A549 (cell line): ENCODE results near the gene DNAJB12. TPM values are rescaled to one million over a fixed set of nuclear protein-coding genes. Genes with fewer than 3 reads are reported as not detected.

Source experiments
- ATAC-seq, 2 experiments: fragments of 200-7000 bp in 1 of 2; fragments of >200 bp in 1 of 2; cut with Nextera tagmentation in 1 of 2; cut with Tn5 transposase in 1 of 2; 3 replicates each; pipeline versions ENCODE4 v1.8.0 to v1.9.1; 2018 to 2020; ENCODE audit warnings: mild to moderate bottlenecking in 1 of 2, moderate library complexity in 1 of 2
- CTCF ChIA-PET: fragments of 300-600 bp; sonication (Branson Sonifier 250); formaldehyde crosslinking; extraction: SDS; loops from one replicate; lab custom pipeline; 2021; ENCODE audit warnings: antibody characterized with exemption, inconsistent platforms; lab: Yijun Ruan, JAX
- POLR2A ChIA-PET: fragments of 350-600 bp; formaldehyde crosslinking; extraction: SDS; loops from one replicate; lab custom pipeline; 2021; ENCODE audit warnings: antibody characterized with exemption, inconsistent platforms; lab: Yijun Ruan, JAX
- DNase-seq, 2 experiments: peaks; one replicate each; pipeline versions ENCODE4 v3.0.0 to v3.0.0-alpha.2; 2011 to 2016; ENCODE audit warnings: low read depth in 1 of 2, low spot score in 1 of 2
- FAIRE-seq: peaks from 2 replicates; lab custom pipeline; 2011; peaks lifted over from hg19 to GRCh38; lab: Jason Lieb, UNC
- H3K27ac ChIP-seq, 2 experiments: fragments of >200 bp; sonication (Bioruptor Twin); formaldehyde crosslinking; 3 replicates each; pipeline ENCODE4 v1.5.1; 2016 to 2017
- H3K4me1 ChIP-seq: fragments of >200 bp; sonication (Bioruptor Twin); formaldehyde crosslinking; 3 replicates; pipeline ENCODE4 v1.6.1; 2016
- H3K4me2 ChIP-seq: fragments of >200 bp; sonication (Bioruptor Twin); formaldehyde crosslinking; 3 replicates; pipeline ENCODE4 v1.6.1; 2016
- H3K4me3 ChIP-seq: fragments of >200 bp; sonication (Bioruptor Twin); formaldehyde crosslinking; 3 replicates; pipeline ENCODE4 v1.5.1; 2016
- H3K9me3 ChIP-seq: fragments of >200 bp; sonication (Bioruptor Twin); formaldehyde crosslinking; 3 replicates; pipeline ENCODE4 v1.6.1; 2016
- CBX2 ChIP-seq: fragments of 200-600 bp; sonication (generic); IDR thresholded peaks from 2 replicates; pipeline ENCODE4 v1.6.1; 2016; ENCODE audit warnings: low read depth, mild to moderate bottlenecking, borderline replicate concordance
- CEBPB ChIP-seq, 2 experiments: fragments of >200 bp in 1 of 2; sonication (Bioruptor Twin) in 1 of 2; formaldehyde crosslinking in 1 of 2; IDR thresholded peaks; 2 replicates each; pipeline ENCODE4 v1.6.1; 2012 to 2016
- CHD4 ChIP-seq: fragments of 200-600 bp; sonication (generic); IDR thresholded peaks from 2 replicates; pipeline ENCODE4 v1.6.1; 2016; ENCODE audit warnings: antibody characterized with exemption, mild to moderate bottlenecking, borderline replicate concordance
- CTCF ChIP-seq: fragments of >200 bp; sonication (Bioruptor Twin); formaldehyde crosslinking; IDR thresholded peaks from 3 replicates; pipeline ENCODE4 v1.5.1; 2016
- EHF ChIP-seq: fragments of 250-450 bp; sonication (Bioruptor Pico); IDR thresholded peaks from 2 replicates; pipeline ENCODE4 v1.5.0; 2020; ENCODE audit warnings: mild to moderate bottlenecking
- EHMT2 ChIP-seq: fragments of 200-600 bp; sonication (generic); IDR thresholded peaks from 2 replicates; pipeline ENCODE4 v1.6.1; 2016; ENCODE audit warnings: antibody characterized with exemption, low read depth, mild to moderate bottlenecking, moderate library complexity
- EP300 ChIP-seq, 2 experiments: fragments of >200 bp; sonication (Bioruptor Twin); formaldehyde crosslinking; IDR thresholded peaks; 2 replicates in 1 of 2; 3 replicates in 1 of 2; pipeline ENCODE4 v1.6.1; 2016 to 2017
- FOSL2 ChIP-seq, 2 experiments: fragments of 450-650 bp in 1 of 2; fragments of >200 bp in 1 of 2; sonication (Bioruptor Twin) in 1 of 2; formaldehyde crosslinking; IDR thresholded peaks; 2 replicates each; pipeline versions ENCODE4 v1.5.0 to v1.6.1; 2016 to 2020; ENCODE audit warnings: mild to moderate bottlenecking in 1 of 2, moderate library complexity in 1 of 2
- FOXS1 ChIP-seq: fragments of 250-450 bp; sonication (Bioruptor Pico); IDR thresholded peaks from 2 replicates; pipeline ENCODE4 v1.5.0; 2020; ENCODE audit warnings: mild to moderate bottlenecking, moderate library complexity
- HEYL ChIP-seq: fragments of 250-450 bp; sonication (Bioruptor Pico); IDR thresholded peaks from 2 replicates; pipeline ENCODE4 v1.8.0; 2021; ENCODE audit warnings: mild to moderate bottlenecking, moderate library complexity
- HOXB13 ChIP-seq: fragments of 250-450 bp; sonication (Bioruptor Pico); IDR thresholded peaks from 2 replicates; pipeline ENCODE4 v1.5.0; 2020; ENCODE audit warnings: low read depth, mild to moderate bottlenecking, moderate library complexity
- JUN ChIP-seq, 2 experiments: fragments of >200 bp; sonication (Bioruptor Twin); formaldehyde crosslinking; IDR thresholded peaks; 2 replicates in 1 of 2; 3 replicates in 1 of 2; pipeline ENCODE4 v1.6.1; 2016 to 2017
- KDM1A ChIP-seq: fragments of 200-600 bp; sonication (generic); IDR thresholded peaks from 2 replicates; pipeline ENCODE4 v1.6.1; 2016; ENCODE audit warnings: low read depth, mild to moderate bottlenecking
- MAZ ChIP-seq: fragments of 150-350 bp; IDR thresholded peaks from 2 replicates; pipeline ENCODE4 v1.6.1; 2014; ENCODE audit warnings: antibody characterized with exemption, low read depth, low read length, borderline replicate concordance
- NFE2L2 ChIP-seq: fragments of 150-350 bp; conservative IDR thresholded peaks from 2 replicates; pipeline ENCODE4 v1.6.1; 2014; ENCODE audit warnings: low read length
- NPAS2 ChIP-seq: fragments of 250-450 bp; sonication (Bioruptor Pico); IDR thresholded peaks from 2 replicates; pipeline ENCODE4 v1.8.0; 2022; ENCODE audit warnings: mild to moderate bottlenecking, moderate library complexity, borderline replicate concordance
- NR3C1 ChIP-seq: fragments of >200 bp; sonication (Bioruptor Twin); formaldehyde crosslinking; IDR thresholded peaks from 3 replicates; pipeline ENCODE4 v1.6.1; 2017
- PHF8 ChIP-seq: fragments of 200-600 bp; sonication (generic); IDR thresholded peaks from 2 replicates; pipeline ENCODE4 v1.6.1; 2016; ENCODE audit warnings: low read depth, mild to moderate bottlenecking, antibody characterized with exemption, moderate library complexity, borderline replicate concordance
- POLR2AphosphoS2 ChIP-seq: conservative IDR thresholded peaks from 2 replicates; pipeline ENCODE4 v1.6.1; 2012; ENCODE audit warnings: low read length, improper control_type of control experiment, inconsistent platforms
- RAD21 ChIP-seq, 2 experiments: fragments of >200 bp in 1 of 2; sonication (Bioruptor Twin) in 1 of 2; formaldehyde crosslinking in 1 of 2; IDR thresholded peaks in 1 of 2; conservative IDR thresholded peaks in 1 of 2; 2 replicates in 1 of 2; 3 replicates in 1 of 2; pipeline ENCODE4 v1.6.1; 2012 to 2018; ENCODE audit warnings: inconsistent platforms in 1 of 2
- RARB ChIP-seq: fragments of 250-450 bp; sonication (Bioruptor Pico); IDR thresholded peaks from 2 replicates; pipeline ENCODE4 v1.8.0; 2021; ENCODE audit warnings: mild to moderate bottlenecking, moderate library complexity
- RCOR1 ChIP-seq: fragments of 150-350 bp; IDR thresholded peaks from 2 replicates; pipeline ENCODE4 v1.6.1; 2014; ENCODE audit warnings: antibody characterized with exemption, low read length, low read depth
- RFX5 ChIP-seq: fragments of 450-650 bp; IDR thresholded peaks from 2 replicates; pipeline ENCODE4 v1.7.1; 2014; ENCODE audit warnings: antibody characterized with exemption, mild to moderate bottlenecking, moderate library complexity
- RNF2 ChIP-seq: fragments of 200-600 bp; sonication (generic); IDR thresholded peaks from 2 replicates; pipeline ENCODE4 v1.6.1; 2016; ENCODE audit warnings: low read depth, mild to moderate bottlenecking, antibody characterized with exemption, moderate library complexity, borderline replicate concordance
- SMC3 ChIP-seq: fragments of >200 bp; sonication (Bioruptor Twin); formaldehyde crosslinking; IDR thresholded peaks from 3 replicates; pipeline ENCODE4 v1.6.1; 2018; ENCODE audit warnings: inconsistent platforms
- SREBF2 ChIP-seq: fragments of 450-650 bp; IDR thresholded peaks from 2 replicates; pipeline ENCODE4 v1.6.1; 2014; ENCODE audit warnings: mild to moderate bottlenecking, moderate library complexity
- ZFP36 ChIP-seq: fragments of 450-650 bp; IDR thresholded peaks from 2 replicates; pipeline ENCODE4 v1.6.1; 2014; ENCODE audit warnings: borderline replicate concordance; ENCODE audit not compliant: partially characterized antibody
- ZNF302 ChIP-seq: fragments of 250-450 bp; sonication (Bioruptor Pico); IDR thresholded peaks from 2 replicates; pipeline ENCODE4 v1.9.0; 2021; ENCODE audit warnings: inconsistent platforms, mild to moderate bottlenecking, moderate library complexity
- WGBS: methylation state at CpG from one replicate; pipeline ENCODE4 v1.1.6; 2017; ENCODE audit errors: missing lambda C conversion rate; 5-methylcytosine and 5-hydroxymethylcytosine counted together
- polyA plus RNA-seq, 4 experiments: library from polyadenylated mRNA; depleted of rRNA in 3 of 4; stranded (reverse); fragments of >200 nt; fragmentation: RNase III in 1 of 4; extraction: RNeasy Plus Mini Kit Qiagen cat#74134 plus additional on column Dnase treatment in 1 of 4; gene quantifications; 2 replicates in 3 of 4; 3 replicates in 1 of 4; pipeline ENCODE4 v1.2.3, GENCODE V29; 2011 to 2017
- TF ChIP-seq, protein P1 (sequence below): fragments of 250-450 bp; sonication (Bioruptor Pico); IDR thresholded peaks from 2 replicates; pipeline ENCODE4 v1.5.0; 2020; ENCODE audit warnings: low read depth, mild to moderate bottlenecking, moderate library complexity
- TF ChIP-seq, protein P2 (sequence below): fragments of >200 bp; sonication (Bioruptor Twin); formaldehyde crosslinking; IDR thresholded peaks from 2 replicates; pipeline ENCODE4 v1.6.1; 2016

DNAJB12 gene
- polyA plus RNA-seq, 2 of the 4 experiments (the other 2 are of a cell fraction), result 21.5 to 26.7 TPM

GRCh38 chr10:72338180-72338579, 16.5 kb downstream of the DNAJB12 start (continued):
- no peak for TF ChIP-seq CEBPB (IDR thresholded peaks at IDR 0.05)
- no peak for TF ChIP-seq HEYL (CRISPR knock-in tag)
- TF ChIP-seq MAZ, result no peak

- WGBS, result 71% methylated on average over 9 of the region's 9 CpGs
- Histone ChIP-seq H3K27ac (peak overlapping the region; percentile 78 to 80; a peak in 5 of 6 replicates), H3K9me3 (no peaks in the 10 kb centered on the region), H3K4me3 (no peak overlapping the region), H3K4me1 (peaks cover 42% of the 10 kb centered on the region), H3K4me2 (peak overlapping the region; percentile 24; the same call in 2 of the 3 replicates)
- ChIA-PET POLR2A (interaction anchor here (1.0 to 2.7 kb wide), 2 partner anchors 64 kb away, joined by 3 to 19 read pairs; partner anchors contain the start of gene DDIT4), CTCF (interaction anchor here (0.7 to 7.4 kb wide), 50 partner anchors 10 to 441 kb away, joined by 3 to 88 read pairs (median 5); partner anchors contain the start of genes ASCC1, DDIT4 and DNAJB12)
- DNase-seq (no peak), FAIRE-seq (no peak), ATAC-seq (no peak)
- TF ChIP-seq CHD4 (no peak), NFE2L2 (no peak), CBX2 (no peak), CEBPB (IDR thresholded peaks at IDR 0.05) (no peak), ZNF302 (CRISPR knock-in tag) (no peak), PHF8 (no peak), SREBF2 (no peak), RARB (CRISPR knock-in tag) (no peak), HOXB13 (no peak), FOSL2 (IDR thresholded peaks at IDR 0.05) (no peak), FOSL2 (CRISPR knock-in tag; IDR thresholded peaks at IDR 0.05) (no peak), FOXS1 (CRISPR knock-in tag) (no peak)
- TF ChIP-seq, protein P1, sequence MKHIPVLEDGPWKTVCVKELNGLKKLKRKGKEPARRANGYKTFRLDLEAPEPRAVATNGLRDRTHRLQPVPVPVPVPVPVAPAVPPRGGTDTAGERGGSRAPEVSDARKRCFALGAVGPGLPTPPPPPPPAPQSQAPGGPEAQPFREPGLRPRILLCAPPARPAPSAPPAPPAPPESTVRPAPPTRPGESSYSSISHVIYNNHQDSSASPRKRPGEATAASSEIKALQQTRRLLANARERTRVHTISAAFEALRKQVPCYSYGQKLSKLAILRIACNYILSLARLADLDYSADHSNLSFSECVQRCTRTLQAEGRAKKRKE (CRISPR knock-in tag), result no peak
Observed at GRCh38 chr10:72337722-72338121, 17.0 kb downstream of the DNAJB12 start.

DNA sequence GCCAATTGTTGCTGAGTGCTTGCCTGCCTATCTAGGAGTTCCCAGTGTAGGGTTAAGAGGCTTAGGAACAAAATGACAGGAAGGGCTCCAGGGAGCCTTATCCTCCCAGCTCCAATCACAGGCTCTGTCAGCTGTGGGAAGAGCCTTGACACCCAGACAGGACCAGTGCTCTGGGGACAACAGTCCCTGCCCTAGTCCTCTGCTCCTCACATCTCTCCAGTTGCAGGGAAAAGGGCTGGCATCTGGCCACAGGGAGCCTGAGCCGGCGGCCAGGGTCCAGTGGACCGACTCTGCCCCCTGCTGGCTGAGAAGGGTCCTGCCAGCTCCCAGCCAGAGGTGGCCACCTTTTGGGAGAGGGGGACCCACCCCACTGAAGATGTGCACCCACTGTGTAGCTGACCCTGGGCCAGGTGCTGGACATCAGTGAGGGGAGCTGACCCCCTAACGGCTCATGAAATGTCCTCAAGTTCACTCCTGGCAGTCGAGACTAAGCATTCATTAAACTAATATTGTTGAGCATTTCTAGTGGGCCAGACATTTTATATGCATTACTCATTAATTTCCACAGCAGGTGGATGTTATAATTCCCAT, 17.6 kb downstream of the DNAJB12 start:
- 8% methylated on average over 4 of the region's 5 CpGs for WGBS
- H3K4me2 ChIP-seq, result peak overlapping the region; percentile 45
- H3K27ac ChIP-seq, result peak overlapping the region; percentile 78 to 80

More for the DNA sequence above, 17.6 kb downstream of the DNAJB12 start:
- CTCF ChIA-PET, result interaction anchor here (0.7 to 7.4 kb wide), 51 partner anchors 9 to 441 kb away, joined by 3 to 88 read pairs (median 5); partner anchors contain the start of genes ASCC1, DDIT4 and DNAJB12
- TF ChIP-seq JUN (IDR thresholded peaks at IDR 0.05) (no peak), PHF8 (no peak), RNF2 (no peak), RFX5 (no peak), SREBF2 (no peak), EP300 (IDR thresholded peaks at IDR 0.05) (no peak), KDM1A (no peak), EHMT2 (no peak), NR3C1 (no peak), ZFP36 (no peak), CBX2 (no peak), FOSL2 (IDR thresholded peaks at IDR 0.05) (no peak), FOSL2 (CRISPR knock-in tag; IDR thresholded peaks at IDR 0.05) (no peak), POLR2AphosphoS2 (no peak), RAD21 (conservative IDR thresholded peaks at IDR 0.05 in 1 of 2, IDR thresholded peaks at IDR 0.05 in 1 of 2) (peak; percentile 94 to 95), NPAS2 (no peak), SMC3 (peak; percentile 88), CTCF (peak; percentile 96), RCOR1 (no peak), FOXS1 (CRISPR knock-in tag) (no peak), EHF (CRISPR knock-in tag) (no peak)
- TF ChIP-seq, protein P2, sequence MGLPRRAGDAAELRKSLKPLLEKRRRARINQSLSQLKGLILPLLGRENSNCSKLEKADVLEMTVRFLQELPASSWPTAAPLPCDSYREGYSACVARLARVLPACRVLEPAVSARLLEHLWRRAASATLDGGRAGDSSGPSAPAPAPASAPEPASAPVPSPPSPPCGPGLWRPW, result no peak
- TF ChIP-seq, all 56 proteins: peak for 3
- POLR2A ChIA-PET, result interaction anchor here (2.7 kb wide), 1 partner anchor 63 kb away, joined by 19 read pairs; the partner anchor contains the start of gene DDIT4
- FAIRE-seq (no peak), ATAC-seq (peak; percentile 56 to 75; a peak in 5 of 6 replicates), DNase-seq (peak; percentile 49 to 63)
- Histone ChIP-seq H3K9me3 (no peaks in the 10 kb centered on the region), H3K4me3 (no peak overlapping the region), H3K4me1 (peaks cover 48% of the 10 kb centered on the region)
